OCI-LY3 (cell line): ENCODE data around the gene PKP3.

Experiments
- EZH2phosphoT487 ChIP-seq: fragments of 200-600 bp; shearing (Covaris generic); IDR thresholded peaks from 2 replicates; pipeline ENCODE4 v1.6.1; 2018; ENCODE audit warnings: antibody characterized with exemption, mixed run types, low read depth
- TF ChIP-seq, protein P1 (sequence below): fragments of 200-600, 300-600 bp; sonication (generic); IDR thresholded peaks from 2 replicates; pipeline ENCODE4 v1.5.1; 2014; ENCODE audit warnings: antibody characterized with exemption, low read length, low read depth

DNA sequence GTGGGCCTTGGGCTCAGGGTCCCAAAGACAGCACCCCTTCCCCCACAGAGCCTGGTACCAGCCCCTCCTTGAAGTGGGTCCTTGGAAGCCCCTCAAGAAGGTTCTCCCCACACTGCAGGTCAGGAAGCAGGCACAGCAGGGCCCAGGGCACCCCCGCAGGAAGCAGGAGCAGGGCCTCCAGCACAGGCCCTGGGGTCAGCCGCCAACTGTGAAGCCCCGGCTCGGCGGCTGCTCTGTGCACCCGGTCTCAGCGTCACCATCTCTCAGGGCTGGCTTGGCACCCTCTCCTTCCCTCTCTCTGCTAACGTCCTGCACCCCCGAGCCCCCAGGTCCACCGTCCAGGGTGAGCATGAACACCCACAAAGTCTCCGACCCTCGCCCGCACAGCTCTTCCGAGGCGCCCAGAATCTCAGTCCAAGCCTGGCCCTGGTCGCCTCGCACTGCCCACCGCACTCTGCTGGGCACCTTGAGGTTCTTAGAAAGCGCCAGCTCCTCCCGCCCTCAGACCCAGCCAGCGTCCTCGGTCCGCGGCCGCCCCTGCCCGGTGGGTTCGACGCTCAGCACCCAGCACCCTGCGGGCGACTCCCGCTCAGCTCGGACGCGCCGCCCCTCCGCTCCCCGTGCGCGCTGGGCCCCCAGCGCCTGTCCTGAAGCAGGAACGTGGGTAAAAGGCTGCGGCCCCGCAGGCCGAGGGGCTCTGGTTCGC, 22.2 kb downstream of the PKP3 start:
- TF ChIP-seq, protein P1, sequence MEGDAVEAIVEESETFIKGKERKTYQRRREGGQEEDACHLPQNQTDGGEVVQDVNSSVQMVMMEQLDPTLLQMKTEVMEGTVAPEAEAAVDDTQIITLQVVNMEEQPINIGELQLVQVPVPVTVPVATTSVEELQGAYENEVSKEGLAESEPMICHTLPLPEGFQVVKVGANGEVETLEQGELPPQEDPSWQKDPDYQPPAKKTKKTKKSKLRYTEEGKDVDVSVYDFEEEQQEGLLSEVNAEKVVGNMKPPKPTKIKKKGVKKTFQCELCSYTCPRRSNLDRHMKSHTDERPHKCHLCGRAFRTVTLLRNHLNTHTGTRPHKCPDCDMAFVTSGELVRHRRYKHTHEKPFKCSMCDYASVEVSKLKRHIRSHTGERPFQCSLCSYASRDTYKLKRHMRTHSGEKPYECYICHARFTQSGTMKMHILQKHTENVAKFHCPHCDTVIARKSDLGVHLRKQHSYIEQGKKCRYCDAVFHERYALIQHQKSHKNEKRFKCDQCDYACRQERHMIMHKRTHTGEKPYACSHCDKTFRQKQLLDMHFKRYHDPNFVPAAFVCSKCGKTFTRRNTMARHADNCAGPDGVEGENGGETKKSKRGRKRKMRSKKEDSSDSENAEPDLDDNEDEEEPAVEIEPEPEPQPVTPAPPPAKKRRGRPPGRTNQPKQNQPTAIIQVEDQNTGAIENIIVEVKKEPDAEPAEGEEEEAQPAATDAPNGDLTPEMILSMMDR, result no peak
- no peak for TF ChIP-seq EZH2phosphoT487
